EL (cell line): Measurements from ENCODE around the gene FEZ2.

ENCODE experiments used
- DNase-seq: peaks from one replicate; pipeline ENCODE4 v3.0.0-alpha.2; 2016

The FEZ2 gene

DNA sequence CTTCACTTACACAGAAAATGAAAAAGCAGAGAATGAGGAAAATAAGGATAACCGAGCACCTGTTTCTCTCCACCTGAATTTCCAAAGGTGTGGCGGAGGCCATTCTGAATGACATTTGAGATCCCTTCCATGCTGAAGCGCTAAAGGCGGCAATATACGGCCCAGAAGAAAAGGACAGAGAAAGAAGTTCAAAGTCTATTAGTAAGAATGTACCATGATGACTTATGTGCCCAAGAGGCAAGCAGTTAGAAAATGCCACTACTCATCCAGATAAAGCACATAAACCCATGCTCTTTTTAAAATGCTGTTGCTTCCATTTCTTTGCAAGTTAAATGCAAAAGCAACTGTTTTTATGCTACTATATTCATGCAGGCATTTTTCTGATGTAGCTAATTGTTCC lies 37.2 kb downstream of the FEZ2 start:
- no peak for DNase-seq

DNA sequence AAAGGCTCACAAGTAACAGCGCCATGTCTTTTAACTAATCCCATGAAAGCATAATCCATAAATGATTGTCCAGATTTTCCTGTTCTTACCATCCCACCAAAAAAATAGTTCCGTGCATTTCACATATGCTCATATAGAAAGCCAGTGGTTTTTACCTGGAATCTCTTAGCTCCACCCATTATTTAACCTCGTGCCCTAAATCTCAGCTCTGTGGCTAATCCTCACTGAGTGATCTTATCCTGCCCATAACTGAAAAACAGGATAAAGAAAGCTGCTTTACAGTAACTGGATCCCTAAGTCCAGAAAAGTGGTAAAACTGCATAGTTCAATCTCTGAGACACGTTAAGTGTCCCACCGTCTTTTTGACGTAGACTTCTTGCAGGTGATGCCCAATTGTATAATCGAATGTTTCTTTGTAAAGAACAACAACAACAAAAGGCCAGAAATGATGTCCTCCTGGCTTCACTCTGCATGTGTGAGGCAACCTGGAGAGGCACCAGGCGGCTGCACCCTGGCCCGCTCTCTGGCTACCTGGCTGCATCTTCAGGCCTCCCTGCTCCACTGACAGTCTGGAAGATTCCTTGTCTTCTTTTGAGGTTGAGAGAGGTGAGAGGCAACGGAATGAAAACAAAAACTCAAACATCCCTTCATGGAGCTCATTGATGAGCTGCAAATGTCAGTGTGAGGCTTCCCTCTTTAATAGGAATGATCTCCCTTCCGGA lies 38.6 kb downstream of the FEZ2 start:
- no peak for DNase-seq

DNA sequence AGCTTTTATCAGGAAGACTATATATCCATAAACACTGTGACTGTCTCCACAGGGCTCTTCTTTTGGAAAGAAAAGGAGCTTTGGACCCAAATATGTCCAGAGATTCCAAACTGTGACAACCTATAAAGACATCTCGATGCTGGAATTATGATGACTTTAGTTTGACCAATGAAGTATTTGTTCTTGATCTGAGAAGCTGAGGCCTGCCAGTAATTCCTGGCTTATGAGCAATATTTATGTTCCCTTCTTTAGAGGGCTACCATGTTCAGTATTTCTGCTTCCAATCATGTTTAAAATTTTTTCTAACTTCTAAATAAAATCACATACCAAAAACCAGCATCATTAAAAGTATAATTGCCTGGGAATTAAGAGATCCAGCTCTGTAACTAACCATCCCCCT lies 41.1 kb downstream of the FEZ2 start:
- peak; percentile 85 for DNase-seq

DNA sequence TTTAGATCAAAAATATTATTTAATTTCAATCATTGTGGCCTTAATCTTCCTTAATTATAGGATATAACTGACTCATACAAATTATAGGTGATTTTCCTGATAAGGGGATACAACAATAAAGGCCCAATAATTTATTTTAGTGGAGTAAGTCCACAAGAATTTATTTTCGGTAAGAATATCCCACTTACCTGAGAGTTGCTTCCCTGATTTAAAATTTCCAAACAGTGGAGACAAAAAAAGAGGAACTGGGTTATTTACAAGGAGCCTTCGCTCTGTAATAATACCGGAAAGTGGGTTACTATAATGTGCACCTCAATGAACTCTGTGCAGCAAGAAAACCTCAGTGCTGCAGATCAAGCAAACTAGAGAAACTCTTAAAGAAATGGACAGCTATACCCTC lies 42.2 kb downstream of the FEZ2 start:
- no peak for DNase-seq

DNA sequence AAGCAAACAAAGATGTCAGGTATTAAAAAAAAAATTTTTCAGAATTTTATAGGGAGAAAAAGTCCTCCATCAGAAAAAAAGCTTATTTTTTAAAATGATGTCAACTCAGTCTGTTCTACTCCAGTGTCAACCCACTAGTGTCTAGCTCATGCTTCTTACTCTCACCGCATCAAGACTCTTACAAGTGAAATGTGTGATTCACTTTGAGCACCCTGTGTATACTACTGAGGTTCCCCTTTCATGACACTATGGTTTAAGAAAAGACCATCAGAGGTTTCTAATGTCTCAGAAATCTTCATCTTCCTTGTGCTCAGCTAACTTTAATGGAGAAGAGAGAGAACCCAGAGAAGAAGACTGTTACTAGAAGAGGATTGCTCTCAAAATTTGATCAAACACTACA lies 43.4 kb downstream of the FEZ2 start:
- DNase-seq: no peak

DNA sequence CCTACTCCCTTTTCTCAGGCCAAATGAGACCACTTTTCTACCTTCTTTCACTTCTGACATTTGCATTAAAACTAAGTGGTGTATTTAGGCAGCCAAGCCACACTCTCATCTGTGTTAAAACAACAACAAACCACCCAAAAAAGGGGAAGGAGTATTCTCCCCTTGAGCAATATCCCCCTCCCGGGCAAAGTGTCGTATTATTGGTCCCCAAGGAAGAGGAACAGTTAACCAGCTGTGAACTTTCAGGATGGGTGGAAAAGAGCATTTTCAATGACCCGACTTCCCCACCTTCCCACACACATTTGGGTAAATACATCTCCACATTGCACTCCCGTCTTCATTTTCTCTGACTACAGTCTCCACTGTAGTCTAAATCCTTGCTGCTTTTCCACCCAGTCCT lies 44.3 kb downstream of the FEZ2 start:
- DNase-seq: peak; percentile 14

DNA sequence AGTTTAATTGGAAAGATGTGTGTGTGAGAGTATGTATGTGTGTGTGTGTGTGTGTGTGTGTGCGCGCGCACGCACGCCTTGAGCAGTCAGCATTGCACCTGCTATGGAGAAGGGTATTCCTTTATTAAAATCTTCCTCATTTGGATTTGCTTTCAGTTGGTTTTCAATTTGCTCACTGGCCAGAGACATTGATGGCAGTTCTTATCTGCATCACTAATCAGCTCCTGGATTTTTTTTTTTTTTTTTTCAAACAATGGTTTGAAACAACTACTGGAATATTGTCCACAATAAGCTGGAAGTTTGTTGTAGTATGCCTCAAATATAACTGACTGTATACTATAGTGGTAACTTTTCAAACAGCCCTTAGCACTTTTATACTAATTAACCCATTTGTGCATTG lies 48.0 kb downstream of the FEZ2 start:
- DNase-seq: no peak

DNA sequence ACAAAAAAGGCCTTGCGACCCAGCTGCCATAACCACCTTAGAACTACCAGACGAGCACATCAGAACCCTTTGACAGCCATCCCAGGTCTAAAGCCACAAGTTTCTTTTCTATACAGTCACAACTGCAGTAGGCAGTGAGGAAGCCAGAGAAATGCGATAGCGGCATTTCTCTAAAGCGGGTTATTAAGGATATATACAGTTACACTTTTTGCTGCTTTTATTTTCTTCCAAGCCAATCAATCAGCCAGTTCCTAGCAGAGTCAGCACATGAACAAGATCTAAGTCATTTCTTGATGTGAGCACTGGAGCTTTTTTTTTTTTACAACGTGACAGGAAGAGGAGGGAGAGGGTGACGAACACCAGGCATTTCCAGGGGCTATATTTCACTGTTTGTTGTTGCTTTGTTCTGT lies 48.8 kb downstream of the FEZ2 start:
- no peak for DNase-seq

DNA sequence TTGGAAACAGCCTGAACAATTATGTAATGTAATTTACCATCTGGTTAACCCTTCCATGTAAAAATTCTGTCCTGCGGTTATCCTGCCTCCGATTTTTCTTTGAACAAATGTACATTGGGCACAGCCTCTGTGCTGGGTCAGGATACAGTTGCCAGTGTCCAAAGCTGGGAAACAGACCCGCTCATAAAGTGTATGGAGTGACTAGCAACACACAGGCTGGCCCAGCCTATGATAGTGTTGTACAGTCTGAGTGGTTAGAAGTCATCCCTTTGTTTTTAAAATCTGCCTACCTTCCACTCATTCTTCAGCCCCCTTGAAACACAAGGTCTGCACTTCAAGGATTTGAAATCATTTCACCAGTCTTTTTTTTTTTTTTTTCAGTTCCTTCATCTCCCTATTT lies 50.1 kb downstream of the FEZ2 start:
- no peak for DNase-seq

DNA sequence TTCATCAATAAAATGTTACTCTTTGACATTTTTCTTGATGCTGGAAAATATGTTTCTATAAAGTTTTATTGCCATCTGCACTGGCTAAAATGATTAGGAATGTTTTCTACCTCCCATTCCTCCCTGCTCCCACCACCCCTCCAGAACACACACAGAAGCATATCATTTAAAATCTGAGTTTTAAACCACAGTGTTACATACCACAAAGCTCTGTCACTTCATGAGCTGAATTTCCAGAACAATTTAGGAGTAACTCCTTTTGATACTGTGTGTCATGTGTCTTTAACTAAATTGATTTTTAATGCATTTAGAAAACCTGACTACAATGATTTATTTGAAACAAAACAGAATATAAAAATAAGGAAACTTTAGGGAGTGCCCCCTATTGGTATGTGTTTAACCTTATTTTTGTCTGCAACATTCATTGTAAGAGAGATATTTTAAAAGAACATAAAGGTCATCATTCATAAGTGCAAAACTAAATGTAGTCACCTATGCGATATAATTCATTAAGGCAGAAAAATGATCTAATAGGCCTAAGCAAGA lies 52.0 kb downstream of the FEZ2 start:
- DNase-seq: no peak

DNA sequence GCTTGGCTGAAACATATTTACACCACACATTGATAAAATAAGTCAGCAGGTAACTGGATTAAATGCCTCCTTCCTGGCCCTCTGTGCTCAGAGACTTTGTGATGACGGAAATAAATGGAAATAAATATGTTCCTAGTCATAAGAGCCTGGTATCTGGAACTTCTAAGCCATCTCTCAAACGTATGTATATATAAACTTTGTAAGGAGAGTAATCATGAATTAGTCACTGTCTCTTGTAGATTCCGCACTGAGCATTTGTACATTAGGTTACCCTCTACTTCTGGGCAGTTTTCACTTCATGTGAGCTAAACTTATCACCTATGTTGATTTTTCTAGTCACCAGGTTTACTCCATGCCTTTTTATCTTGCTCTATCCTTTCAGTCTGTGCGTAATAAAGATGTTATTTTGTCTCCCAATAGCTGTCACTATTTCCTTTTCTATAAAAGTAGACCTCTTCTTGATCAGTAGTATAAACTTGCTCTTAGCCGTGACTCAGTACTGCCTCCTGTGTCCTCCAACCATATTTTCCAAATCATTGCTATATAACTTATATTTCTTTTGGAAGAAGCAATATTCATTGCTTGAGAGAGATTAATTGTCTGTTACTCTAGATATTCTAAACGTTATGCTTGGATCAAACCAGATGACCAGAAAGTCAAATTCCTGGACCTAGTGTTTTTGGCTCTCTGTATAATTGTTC lies 53.2 kb downstream of the FEZ2 start:
- DNase-seq: no peak

DNA sequence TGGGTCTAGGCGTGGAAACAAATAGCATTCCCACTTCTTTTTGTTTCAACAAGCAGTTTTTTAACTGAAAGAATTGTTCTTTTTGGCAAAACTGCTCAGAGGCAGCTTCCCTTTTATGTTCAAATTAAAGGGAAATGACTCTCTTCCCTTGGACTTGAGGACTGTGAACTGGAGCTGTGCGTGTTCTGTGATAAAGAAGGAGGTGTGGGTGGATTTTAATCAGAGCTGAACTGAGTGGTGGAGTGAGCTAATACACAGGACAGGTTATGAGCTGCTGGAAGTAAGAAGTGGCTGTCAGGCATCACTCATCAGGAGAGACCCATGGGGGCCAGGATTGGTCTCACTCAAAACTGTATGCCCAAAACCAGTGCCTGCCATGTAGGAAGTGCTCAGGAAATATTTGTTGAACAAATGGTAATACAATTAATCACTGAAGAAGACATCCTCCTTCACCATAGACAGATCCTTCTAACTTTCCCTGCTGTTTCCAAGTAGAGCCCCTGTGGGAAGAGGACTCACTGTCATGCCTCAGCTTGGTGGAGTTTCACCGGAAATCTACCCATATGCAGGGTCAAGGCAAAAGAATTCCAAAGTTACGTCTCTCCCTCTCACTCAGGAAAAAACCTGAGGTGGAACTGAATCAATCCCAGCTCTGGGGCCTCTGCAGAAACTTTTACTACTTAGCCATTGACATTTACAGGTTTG lies 55.9 kb downstream of the FEZ2 start:
- peak; percentile 66 for DNase-seq

DNA sequence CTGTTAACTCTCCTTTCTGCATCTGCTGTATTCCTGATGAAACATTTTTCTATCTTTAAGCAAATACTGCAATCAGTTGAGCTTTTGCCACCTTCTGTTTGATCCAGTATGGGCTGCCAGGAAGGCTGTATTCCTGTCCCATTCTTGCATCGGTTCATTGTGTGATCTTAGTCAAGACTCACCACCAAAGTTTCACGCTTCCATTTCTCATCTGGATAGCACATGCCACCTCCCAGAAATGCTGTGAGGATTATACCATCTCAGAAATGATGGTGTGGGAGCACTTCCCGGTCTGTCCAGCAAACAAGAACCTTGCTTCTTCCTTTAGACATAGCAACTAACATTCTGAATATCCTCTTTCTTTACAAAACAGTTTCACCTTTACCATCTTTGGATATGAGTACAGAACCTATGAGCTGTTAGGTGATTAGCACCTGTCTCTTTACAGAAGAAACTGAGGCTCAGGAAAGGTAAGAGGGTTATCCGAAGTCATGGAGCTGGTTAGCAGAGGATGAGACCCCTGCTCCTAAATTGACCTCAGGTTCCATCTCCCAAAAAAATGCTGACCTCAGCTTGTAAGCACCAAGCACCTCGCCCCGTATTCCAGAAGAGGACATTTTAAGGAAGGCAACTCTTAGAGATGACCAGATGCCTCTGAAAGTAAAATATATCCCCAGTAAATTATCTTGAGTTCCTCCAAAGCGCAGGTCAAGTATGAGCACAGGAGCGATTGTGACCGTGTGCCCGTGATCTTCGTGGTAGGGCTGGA lies 56.8 kb downstream of the FEZ2 start:
- no peak for DNase-seq

DNA sequence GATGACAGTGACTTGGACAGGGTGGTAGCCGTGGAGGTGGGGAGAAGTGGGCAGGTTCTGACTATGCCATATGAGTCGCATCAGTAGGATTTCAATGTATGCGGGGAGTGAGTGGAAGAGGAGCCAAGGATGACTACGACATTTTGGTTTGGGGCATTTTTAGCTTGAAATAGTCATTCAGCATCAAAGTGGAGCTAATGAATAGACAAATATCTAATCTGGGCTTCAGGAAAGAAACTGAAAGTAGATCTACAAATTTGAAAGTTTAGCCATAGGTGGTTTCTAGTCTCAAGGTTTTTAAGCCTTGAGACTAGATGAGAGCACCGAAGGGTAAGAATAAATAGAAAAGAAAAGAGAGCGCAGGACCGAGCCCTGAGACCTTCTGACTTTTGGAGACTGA lies 58.3 kb downstream of the FEZ2 start:
- DNase-seq: peak; percentile 71

DNA sequence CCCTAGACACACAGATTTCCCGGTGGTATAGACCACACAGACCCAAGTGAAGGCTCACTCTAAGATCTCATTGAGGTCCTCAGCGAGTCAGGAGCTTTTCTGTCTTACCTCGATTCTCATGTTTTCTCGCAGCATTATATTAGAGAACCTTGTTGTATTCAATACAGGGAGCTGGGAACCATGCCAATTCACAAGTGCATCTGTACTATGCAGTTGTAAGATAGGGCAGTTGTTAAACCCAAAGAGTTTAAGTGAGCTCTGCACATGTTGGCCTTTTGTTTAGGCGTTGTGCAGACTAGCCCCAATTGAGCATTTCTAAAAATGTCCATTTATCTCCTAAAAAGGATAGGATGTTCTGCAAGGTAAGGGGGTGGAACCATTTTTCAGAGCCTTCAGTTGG lies 59.6 kb downstream of the FEZ2 start:
- DNase-seq: no peak

DNA sequence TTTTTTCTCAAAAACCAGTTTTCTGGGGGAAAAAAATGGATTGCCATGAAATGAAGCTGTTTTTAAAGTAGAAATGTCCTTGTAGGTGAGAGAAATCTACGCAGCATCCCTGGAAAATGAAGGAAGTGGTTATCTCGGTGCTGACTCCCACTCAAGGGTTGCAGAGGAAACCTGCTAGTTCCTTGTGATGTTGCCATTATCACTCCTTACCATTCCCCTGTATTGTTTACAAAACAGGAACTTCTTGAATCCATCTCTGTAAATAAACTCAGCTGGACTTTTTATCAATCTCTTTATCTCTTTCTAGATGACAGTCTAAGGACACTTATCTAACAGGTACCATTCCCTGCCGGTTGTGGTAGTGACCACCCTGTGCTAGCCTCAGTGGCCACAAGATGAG lies 61.2 kb downstream of the FEZ2 start:
- DNase-seq: no peak

DNA sequence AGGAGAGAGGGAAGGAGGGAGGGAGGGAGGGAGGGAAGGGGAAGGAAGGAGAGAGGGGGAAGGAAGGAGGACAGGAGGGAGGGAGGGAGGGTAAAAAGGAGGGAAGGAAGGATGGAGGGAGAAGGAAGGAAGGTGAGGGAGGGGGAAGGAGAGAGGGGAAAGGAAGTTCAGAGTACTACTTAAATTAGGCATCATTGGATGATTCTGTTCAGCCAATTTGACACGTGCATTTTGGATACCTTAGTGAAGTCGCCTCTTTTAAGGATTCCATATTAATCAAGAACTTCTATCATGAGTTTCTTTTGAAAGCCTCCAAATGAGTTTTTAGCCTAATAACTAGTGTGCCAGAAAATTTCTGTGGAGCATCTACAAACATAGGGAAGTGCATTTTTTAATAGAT lies 62.9 kb downstream of the FEZ2 start:
- no peak for DNase-seq

DNA sequence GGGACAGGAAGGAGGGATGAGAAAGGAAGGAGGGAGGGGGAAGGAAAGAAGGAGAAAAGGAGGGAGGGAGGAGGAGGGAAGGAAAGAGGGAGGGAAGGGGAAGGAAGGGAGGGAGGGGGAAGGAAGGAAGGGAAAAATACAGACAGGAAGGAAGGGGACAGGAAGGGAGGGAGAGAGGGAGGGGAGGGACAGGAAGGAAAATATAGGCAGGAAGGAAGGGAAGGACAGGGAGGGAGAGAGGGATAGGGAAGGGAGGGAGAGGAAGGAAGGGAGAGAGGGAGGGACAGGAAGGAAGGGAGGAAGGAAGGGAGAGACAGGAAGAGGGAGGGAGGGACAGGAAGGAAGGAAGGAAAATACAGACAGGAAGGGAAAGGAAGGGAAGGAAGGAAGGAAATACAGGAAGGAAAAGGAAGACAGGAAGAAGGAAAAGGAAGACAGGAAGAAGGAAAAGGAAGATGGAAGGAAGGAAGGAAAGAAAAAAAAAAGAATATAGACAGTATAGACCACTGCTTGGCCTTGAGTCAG lies 63.6 kb downstream of the FEZ2 start:
- no peak for DNase-seq

DNA sequence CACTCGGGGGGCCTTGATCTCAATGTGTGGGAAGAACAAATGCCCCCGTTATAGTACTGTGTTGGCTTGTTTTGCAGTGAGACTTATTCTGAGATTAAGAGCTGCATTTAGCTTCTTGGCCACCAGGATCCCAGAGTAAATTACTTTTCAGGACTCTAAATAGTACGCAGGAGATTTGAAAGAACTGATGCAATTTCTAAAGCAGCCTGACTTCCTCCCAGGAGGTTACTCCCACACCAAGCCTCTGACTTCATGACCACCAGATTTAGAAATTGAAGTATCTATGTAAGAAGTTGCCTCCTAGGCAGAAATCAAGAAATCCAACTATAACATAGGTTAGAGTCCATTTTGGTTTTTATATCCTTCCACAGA lies 67.0 kb downstream of the FEZ2 start:
- DNase-seq: no peak

DNA sequence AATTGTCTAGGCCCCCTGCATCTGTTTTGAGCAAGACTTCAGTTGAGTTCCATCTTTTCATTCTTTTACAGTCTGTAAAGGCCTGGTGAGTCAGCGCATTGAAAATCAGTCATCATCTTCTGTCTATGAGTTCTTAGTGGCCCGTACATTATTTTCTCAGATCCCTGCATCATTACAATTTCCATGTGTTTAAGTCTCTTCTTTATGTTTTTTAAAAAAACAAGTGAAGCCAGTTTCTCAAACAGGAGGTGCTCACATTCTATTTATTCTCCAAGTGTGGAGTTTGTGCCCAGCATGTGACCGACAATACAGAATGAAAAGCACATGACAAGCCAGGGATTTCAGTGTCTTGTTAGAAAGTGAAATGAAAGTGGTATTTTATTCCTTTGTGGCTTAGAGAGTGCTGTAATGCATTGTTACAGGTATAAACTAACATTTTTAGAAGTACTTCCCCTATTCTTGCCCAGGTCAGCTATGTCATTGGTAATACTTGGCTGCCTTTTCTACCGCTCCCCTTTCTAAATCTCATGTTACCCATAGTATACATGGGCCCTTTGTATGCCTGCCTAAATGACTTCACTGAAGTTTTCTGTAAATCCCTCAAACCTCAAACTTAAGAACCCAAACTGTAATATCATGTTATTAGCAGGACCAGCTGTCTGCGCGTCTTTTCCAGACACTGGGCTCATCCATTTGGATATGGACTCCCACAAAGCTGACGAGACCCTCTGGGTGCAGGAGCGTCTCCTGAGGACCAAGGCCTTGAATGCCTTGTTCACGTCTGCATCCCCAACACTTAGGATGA lies 67.6 kb downstream of the FEZ2 start:
- DNase-seq: peak; percentile 49

DNA sequence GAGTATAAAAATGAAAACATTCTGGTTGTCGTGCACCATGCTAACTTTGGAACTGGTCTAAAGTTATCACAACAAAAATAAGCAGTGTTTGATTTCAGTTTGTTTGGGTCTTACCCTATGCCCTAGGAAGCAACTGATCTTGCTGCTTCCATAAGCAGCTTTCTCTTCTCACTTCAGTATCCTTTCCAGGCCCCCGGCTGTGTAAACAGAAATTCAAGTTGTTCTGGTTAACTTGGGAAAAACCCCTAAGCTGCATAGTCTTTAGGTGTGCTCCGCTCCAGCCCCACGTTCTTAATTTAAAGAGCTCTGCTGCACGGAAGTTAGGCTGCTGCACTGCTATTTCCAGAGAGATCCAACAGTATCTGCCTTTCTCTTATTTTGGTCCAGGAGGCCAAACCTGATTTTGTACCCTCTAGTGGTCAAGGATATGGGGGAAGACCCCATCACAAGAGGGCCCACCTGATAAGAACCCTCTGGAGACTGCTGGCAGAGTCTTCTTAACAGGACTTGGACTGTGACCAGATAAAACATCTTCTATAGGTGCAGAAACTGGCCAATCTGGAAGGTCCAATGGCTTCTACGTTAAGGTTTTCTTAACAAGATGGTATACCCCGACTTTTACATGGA lies 69.1 kb downstream of the FEZ2 start:
- no peak for DNase-seq

DNA sequence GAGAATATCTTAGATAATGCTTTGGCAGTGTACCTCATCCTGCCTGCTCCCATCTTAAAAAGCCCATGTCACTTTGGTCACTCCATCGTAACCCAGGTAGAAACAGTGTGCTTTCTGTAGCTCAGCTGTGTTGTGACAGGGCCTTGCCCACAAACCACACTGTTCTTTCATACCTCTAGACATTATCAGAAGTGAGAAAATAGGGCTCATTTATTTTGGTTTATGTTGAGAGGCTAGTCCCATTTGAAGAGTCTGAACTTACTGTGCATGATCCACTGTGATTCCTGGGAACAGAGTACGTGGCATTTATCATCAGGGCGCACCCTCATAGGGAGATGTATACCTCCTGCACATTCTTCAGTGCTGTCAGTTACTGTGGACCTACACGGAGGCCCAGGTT lies 69.7 kb downstream of the FEZ2 start:
- DNase-seq: no peak
